Neural cell (in vitro differentiated cells): ENCODE results near the gene SCLY.

Source experiments
- EP300 ChIP-seq: fragments of 450-650 bp; conservative IDR thresholded peaks from 2 replicates; pipeline ENCODE4 v1.6.1; 2014; ENCODE audit warnings: antibody characterized with exemption, mild to moderate bottlenecking, moderate library complexity; ENCODE audit not compliant: poor library complexity, severe bottlenecking
- SMC3 ChIP-seq: fragments of 450-650 bp; conservative IDR thresholded peaks from 2 replicates; pipeline ENCODE4 v1.6.1; 2014; ENCODE audit warnings: antibody characterized with exemption, mild to moderate bottlenecking, moderate library complexity; ENCODE audit not compliant: poor library complexity
- TF ChIP-seq, protein P1 (sequence below): fragments of 450-650 bp; IDR thresholded peaks from 2 replicates; pipeline ENCODE4 v1.5.1; 2014; ENCODE audit warnings: antibody characterized with exemption, mild to moderate bottlenecking, moderate library complexity; ENCODE audit not compliant: poor library complexity, severe bottlenecking

DNA sequence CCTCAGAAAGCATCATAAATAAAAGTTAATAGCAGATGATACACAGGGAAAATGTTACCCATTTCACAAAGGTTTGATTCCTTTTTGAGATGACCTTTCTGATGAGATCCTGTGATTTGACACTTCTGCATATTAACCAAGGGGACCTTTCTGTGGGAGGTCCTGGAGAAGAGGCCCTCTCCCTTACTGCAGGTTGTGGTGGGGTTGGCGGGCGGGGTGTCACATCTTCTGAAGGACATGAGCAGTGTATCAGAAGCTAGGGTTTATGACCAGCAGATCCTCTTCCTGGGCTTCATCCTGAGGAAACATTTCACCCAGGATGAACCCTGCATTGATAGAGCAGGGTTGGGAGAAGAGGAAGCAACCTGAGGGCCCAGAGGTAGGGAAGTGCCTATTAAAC, 37.2 kb upstream of the SCLY start:
- TF ChIP-seq, protein P1, sequence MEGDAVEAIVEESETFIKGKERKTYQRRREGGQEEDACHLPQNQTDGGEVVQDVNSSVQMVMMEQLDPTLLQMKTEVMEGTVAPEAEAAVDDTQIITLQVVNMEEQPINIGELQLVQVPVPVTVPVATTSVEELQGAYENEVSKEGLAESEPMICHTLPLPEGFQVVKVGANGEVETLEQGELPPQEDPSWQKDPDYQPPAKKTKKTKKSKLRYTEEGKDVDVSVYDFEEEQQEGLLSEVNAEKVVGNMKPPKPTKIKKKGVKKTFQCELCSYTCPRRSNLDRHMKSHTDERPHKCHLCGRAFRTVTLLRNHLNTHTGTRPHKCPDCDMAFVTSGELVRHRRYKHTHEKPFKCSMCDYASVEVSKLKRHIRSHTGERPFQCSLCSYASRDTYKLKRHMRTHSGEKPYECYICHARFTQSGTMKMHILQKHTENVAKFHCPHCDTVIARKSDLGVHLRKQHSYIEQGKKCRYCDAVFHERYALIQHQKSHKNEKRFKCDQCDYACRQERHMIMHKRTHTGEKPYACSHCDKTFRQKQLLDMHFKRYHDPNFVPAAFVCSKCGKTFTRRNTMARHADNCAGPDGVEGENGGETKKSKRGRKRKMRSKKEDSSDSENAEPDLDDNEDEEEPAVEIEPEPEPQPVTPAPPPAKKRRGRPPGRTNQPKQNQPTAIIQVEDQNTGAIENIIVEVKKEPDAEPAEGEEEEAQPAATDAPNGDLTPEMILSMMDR = no peak
- TF ChIP-seq EP300 (no peak), SMC3 (no peak)
